ENCODE data around the gene MASP2. TPM values are rescaled to one million over a fixed set of nuclear protein-coding genes. Genes with fewer than 3 reads are reported as not detected.

The MASP2 gene
- total and polyA plus RNA-seq, 2 donors (not counting 1 experiment from before 2014, with no cell fraction given), result not detected

DNA sequence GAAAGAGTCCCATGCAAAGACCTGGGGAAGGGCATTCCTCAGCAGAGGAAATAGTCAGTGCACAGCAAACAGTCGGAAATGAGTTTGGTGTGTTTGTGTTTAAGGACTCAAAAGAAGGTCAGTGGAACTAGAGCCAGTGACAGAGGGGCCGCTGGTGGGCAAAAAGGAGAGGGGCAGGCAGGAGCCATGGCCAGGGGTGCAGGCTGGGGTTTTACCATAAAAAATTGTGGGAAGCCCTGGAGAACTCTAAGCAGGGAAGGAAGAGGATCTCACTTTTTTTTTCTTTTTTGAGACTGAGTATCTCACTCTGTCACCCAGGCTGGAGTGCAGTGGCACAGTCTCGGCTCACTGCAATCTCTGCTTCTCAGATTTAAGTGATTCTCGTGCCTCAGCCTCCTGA lies 68.3 kb downstream of the MASP2 start:
- Histone ChIP-seq H3K27ac (ENCODE audit: insufficient read depth, low read length) (no peak overlapping the region), H3K4me1 (ENCODE audit: control insufficient read depth, extremely low read depth, insufficient read depth, low read length) (peaks cover 1% of the 10 kb centered on the region), H2AFZ (ENCODE audit: low read length) (no peak overlapping the region), H3K36me3 (ENCODE audit: control insufficient read depth, insufficient read depth, low read length) (no peaks in the 10 kb centered on the region), H3K9me3 (ENCODE audit: control insufficient read depth, insufficient read depth, low read depth, low read length) (no peaks in the 10 kb centered on the region), H3K27me3 (ENCODE audit: control insufficient read depth, insufficient read depth, low read length) (no peaks in the 10 kb centered on the region), H3K79me2 (ENCODE audit: control insufficient read depth, insufficient read depth, low read length) (no peaks in the 10 kb centered on the region), H3K4me2 (ENCODE audit: extremely low read depth, insufficient read depth, low read length) (no peak overlapping the region), H4K20me1 (ENCODE audit: control insufficient read depth, extremely low read depth, insufficient read depth, low read length) (no peaks in the 10 kb centered on the region), H3K9ac (ENCODE audit: insufficient read depth, low read length) (no peak overlapping the region), H3K4me3 (replicated peaks in 1 of 4; ENCODE audit: control extremely low read depth in 1 of 4, insufficient read depth in 1 of 4, low read depth in 3 of 4, low read length in 4 of 4) (no peak overlapping the region)
- no peak for DNase-seq (ENCODE audit: low read depth in 2 of 2)
- TF ChIP-seq EZH2 (IDR thresholded peaks at IDR 0.05; ENCODE audit: low read length, missing control alignments), result no peak
- TF ChIP-seq, protein P1, sequence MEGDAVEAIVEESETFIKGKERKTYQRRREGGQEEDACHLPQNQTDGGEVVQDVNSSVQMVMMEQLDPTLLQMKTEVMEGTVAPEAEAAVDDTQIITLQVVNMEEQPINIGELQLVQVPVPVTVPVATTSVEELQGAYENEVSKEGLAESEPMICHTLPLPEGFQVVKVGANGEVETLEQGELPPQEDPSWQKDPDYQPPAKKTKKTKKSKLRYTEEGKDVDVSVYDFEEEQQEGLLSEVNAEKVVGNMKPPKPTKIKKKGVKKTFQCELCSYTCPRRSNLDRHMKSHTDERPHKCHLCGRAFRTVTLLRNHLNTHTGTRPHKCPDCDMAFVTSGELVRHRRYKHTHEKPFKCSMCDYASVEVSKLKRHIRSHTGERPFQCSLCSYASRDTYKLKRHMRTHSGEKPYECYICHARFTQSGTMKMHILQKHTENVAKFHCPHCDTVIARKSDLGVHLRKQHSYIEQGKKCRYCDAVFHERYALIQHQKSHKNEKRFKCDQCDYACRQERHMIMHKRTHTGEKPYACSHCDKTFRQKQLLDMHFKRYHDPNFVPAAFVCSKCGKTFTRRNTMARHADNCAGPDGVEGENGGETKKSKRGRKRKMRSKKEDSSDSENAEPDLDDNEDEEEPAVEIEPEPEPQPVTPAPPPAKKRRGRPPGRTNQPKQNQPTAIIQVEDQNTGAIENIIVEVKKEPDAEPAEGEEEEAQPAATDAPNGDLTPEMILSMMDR (conservative IDR thresholded peaks at IDR 0.05 in 1 of 2, IDR thresholded peaks at IDR 0.05 in 1 of 2; ENCODE audit: low read depth in 1 of 2, low read length in 2 of 2), result no peak

Other genes starting within 250 kb of the MASP2 start
- gene TARDBP, start 34.6 kb downstream of the MASP2 start, total RNA-seq, result 81.4 and 97.1 TPM in 2 replicates
- gene TARDBP, start 34.6 kb downstream of the MASP2 start, polyA plus RNA-seq, result 161 and 167 TPM in 2 replicates
- gene SRM, start 12.8 kb upstream of the MASP2 start, total RNA-seq, result 8.2 and 13.0 TPM in 2 replicates
- 95.4 and 143 TPM in 2 replicates for gene SRM, start 12.8 kb upstream of the MASP2 start, polyA plus RNA-seq
- gene EXOSC10, start 52.6 kb upstream of the MASP2 start, total RNA-seq, result 26.2 and 36.2 TPM in 2 replicates
- gene EXOSC10, start 52.6 kb upstream of the MASP2 start, polyA plus RNA-seq, result 56.3 and 76.1 TPM in 2 replicates
- gene ANGPTL7, start 142.1 kb upstream of the MASP2 start, total RNA-seq, result 1.5 and 10.3 TPM in 2 replicates
- gene ANGPTL7, start 142.1 kb upstream of the MASP2 start, polyA plus RNA-seq, result 0.34 and 0.38 TPM in 2 replicates
- 25.4 and 36.2 TPM in 2 replicates for gene MTOR, start 215.3 kb upstream of the MASP2 start, total RNA-seq
- gene MTOR, start 215.3 kb upstream of the MASP2 start, polyA plus RNA-seq, result 20.2 and 27.6 TPM in 2 replicates
- gene UBIAD1, start 226.0 kb upstream of the MASP2 start, total RNA-seq, result 7.6 and 8.0 TPM in 2 replicates
- gene UBIAD1, start 226.0 kb upstream of the MASP2 start, polyA plus RNA-seq, result 7.1 and 12.9 TPM in 2 replicates

Data from fibroblast of lung (primary cell).